ENCODE results near the gene LRRK2.

GRCh38 chr12:40209886-40210285 lies 14.9 kb upstream of the LRRK2 start:
- TF ChIP-seq POLR2A (IDR thresholded peaks at IDR 0.05; ENCODE audit: low read depth, low read length) (no peak), POLR2AphosphoS5 (IDR thresholded peaks at IDR 0.05; ENCODE audit: low read depth, low read length) (no peak), PAX5 (IDR thresholded peaks at IDR 0.05; ENCODE audit: insufficient read depth, low read length, severe bottlenecking) (no peak), TAF1 (IDR thresholded peaks at IDR 0.05; ENCODE audit: low read depth, low read length) (no peak)

Data from GM12891 (cell line).